NOMO-1 (cell line): ENCODE data around the gene ZNF722.
"Not testable (repeated sequence)": the region's sequence is repeated elsewhere in the genome, so short reads cannot be mapped to it uniquely, and the experiment has no call there.

Source experiments
- DNase-seq, 2 experiments: peaks; one replicate each; lab custom pipeline; 2025; ENCODE audit not compliant: unreplicated experiment in 2 of 2; lab: John Stamatoyannopoulos, UW

The ZNF722 gene

DNA sequence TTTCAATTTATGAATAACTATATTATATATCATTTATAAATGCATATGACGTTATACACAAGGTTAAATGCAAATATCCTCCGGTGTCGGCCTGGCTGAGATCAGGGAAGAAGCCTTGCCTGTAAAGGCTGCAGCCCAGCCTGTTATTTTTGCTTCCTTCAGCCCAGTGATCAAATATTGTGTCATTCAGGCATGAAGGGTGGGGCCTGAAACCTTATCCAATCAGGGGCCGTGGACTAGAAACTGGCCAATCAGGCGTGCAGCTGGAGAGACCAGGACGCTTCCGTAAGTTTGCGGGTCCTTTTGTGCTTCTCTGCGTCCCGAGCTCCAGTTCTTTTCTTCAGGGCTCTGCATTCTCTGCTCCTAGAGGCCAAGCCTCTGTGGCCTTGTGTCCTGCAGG, at the start of gene ZNF722:
TSS of gene ZNF722 (plus strand) at position 301 of the 400 bp plus-strand sequence. CDS start 113 bp downstream, outside the sequence.
- no peak for DNase-seq

GRCh38 chr7:63953181-63953580, 45.5 kb upstream of the ZNF722 start:
- no peak for DNase-seq

DNA sequence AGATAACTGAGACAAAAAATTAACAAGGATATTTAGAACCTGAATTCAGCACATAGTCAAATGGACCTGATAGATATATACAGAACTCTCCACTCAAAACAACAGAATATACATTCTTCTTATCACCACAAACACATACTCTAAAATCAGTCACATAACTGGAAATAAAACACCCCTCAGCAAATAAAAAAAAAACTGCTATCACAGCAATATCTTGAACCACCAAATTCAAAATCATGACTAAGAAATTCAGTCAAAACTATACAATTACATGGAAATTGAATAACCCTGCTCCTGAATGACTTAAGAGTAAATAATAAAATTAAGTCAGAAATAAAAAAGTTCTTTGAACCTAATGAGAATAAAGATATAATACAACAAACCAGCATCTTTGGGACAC, 30.0 kb upstream of the ZNF722 start:
- DNase-seq = no peak

DNA sequence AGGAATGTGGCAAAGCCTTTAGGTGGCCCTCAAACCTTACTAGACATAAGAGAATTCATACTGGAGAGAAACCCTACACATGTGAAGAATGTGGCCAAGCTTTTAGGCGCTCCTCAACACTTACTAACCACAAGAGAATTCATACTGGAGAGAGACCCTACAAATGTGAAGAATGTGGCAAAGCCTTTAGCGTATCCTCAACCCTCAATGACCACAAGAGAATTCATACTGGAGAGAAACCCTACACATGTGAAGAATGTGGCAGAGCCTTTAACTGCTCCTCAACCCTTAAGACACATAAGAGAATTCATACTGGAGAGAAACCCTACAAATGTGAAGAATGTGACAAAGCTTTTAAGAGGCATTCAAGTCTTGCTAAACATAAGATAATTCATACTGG, 16.8 kb downstream of the ZNF722 start:
- not testable (repeated sequence) for DNase-seq

DNA sequence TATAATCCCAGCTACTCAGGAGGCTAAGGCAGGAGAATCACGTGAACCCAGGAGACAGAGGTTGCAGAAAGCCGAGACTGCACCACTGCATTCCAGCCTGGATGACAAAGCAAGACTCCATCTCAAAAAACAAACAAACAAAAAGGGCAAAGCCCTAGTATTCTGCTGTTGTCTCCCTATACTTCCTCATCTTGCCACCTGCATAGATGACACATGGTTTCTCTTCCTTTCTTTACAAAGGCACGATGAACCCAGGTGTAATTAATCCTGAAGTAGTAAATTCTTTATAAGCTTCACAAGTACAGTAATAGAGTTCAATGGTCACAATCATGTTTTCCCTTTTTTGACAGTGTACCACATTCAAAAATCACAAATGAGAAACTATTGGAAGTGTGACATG, 36.7 kb downstream of the ZNF722 start:
- DNase-seq = no peak

GRCh38 chr7:64037095-64037494, 38.4 kb downstream of the ZNF722 start:
- DNase-seq = no peak

GRCh38 chr7:64045301-64046040, 46.8 kb downstream of the ZNF722 start, which contains the start of gene ZNF727:
Gene ZNF727 (plus strand): TSS chr7:64045434. CDS start chr7:64045622, 188 bp downstream.
- no peak for DNase-seq

DNA sequence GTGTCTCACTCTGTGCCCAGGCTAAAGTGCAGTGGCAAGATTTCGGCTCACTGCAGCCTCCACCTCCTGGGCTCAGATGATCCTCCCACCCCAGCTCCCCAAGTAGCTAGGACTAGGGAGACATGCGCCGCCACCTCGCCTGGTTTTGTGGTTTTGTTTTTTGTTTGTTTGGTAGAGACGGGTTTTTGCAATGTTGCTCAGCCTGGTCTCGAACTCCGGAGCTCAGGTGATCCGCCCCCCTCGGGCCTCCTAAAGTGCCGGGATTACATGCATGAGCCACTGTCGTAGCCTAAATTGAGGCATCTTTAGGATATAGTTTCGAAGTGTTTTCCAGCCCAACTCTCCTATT, 47.4 kb downstream of the ZNF722 start:
- no peak for DNase-seq
